Ectodermal cell (in vitro differentiated cells): ENCODE results near the gene MOB3B.

Experiments
- H3K27ac ChIP-seq: 2 replicates; pipeline ENCODE4 v1.7.0; 2013; ENCODE audit warnings: mild to moderate bottlenecking, low read depth, low read length; ENCODE audit not compliant: insufficient read depth, poor library complexity, severe bottlenecking
- H3K27me3 ChIP-seq: 2 replicates; pipeline ENCODE4 v1.7.0; 2013; ENCODE audit warnings: mild to moderate bottlenecking, low read length; ENCODE audit not compliant: insufficient read depth, control insufficient read depth, poor library complexity, severe bottlenecking
- H3K36me3 ChIP-seq: one replicate; pipeline ENCODE4 v1.7.0; 2013; ENCODE audit warnings: low read length; ENCODE audit not compliant: control insufficient read depth, insufficient read depth
- H3K4me1 ChIP-seq: one replicate; pipeline ENCODE4 v1.7.0; 2013; ENCODE audit warnings: low read length; ENCODE audit not compliant: control insufficient read depth, insufficient read depth
- H3K4me3 ChIP-seq: 2 replicates; pipeline ENCODE4 v1.7.0; 2013; ENCODE audit warnings: low read depth, low read length, control low read depth; ENCODE audit not compliant: insufficient read depth
- H3K9me3 ChIP-seq: 2 replicates; pipeline ENCODE4 v1.7.0; 2013; ENCODE audit warnings: mild to moderate bottlenecking, low read length, moderate library complexity; ENCODE audit not compliant: control insufficient read depth
- WGBS, 2 experiments: methylation state at CpG; one replicate each; pipeline ENCODE4 v1.1.7; 2013; ENCODE audit warnings: missing lambda C conversion rate in 2 of 2; 5-methylcytosine and 5-hydroxymethylcytosine counted together

The MOB3B gene

DNA sequence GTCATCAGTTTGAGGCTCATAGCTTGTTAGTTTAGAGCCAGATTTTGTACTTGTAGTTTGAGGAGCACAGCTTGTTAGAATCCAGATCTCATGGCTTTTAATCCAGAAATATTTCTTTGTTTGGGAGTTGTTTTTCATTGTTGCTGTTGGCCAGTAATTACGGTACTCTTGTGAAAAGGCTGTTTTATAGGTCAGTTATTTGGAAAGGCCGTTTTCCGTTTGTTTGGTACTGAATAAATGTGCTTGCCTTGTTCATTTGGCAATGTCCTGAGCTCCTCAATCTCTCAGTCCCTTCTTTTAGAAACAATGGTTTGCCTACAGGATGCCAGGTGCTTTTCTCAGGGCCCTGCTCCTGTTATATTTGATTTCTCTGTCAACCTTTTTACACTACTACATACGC is 4.5 kb upstream of the MOB3B start:
- WGBS, 2 experiments = 93 to 95% methylated on average over 4 of the region's 4 CpGs
- Histone ChIP-seq H3K36me3 (no peaks in the 10 kb centered on the region), H3K4me3 (no peak overlapping the region), H3K9me3 (no peaks in the 10 kb centered on the region), H3K4me1 (peaks cover 12% of the 10 kb centered on the region), H3K27me3 (no peaks in the 10 kb centered on the region), H3K27ac (no peak overlapping the region)

- Histone ChIP-seq H3K4me3 (no peak overlapping the region), H3K27ac (no peak overlapping the region), H3K9me3 (no peaks in the 10 kb centered on the region), H3K4me1 (peaks cover 11% of the 10 kb centered on the region), H3K27me3 (no peaks in the 10 kb centered on the region), H3K36me3 (no peaks in the 10 kb centered on the region)
- WGBS, 2 experiments = 83 to 94% methylated on average over 1 of the region's 1 CpG
Observed at GRCh38 chr9:27533311-27533710, 3.7 kb upstream of the MOB3B start.

DNA sequence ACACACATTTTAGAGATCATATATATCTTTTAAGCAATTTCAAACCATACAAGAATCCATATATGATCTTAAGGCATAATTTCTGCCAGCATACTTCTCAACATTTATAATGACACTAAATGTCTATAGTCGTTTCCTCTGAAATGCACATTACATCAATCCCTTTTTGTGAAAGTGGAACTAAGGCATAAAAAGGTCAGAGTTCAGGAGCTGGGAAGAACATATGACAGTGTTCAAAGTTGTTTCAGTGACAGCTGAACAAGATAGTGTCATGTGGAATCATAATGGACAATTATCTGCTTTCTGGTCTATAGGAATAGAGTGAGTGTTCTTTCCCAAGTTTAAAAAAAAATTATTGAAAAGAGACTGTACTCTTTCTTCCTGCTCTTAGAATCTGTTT is 2.4 kb upstream of the MOB3B start:
- 88 to 100% methylated on average over 1 of the region's 1 CpG for WGBS, 2 experiments
- Histone ChIP-seq H3K9me3 (no peaks in the 10 kb centered on the region), H3K4me1 (peaks cover 4% of the 10 kb centered on the region), H3K36me3 (no peaks in the 10 kb centered on the region), H3K27me3 (no peaks in the 10 kb centered on the region), H3K4me3 (no peak overlapping the region), H3K27ac (no peak overlapping the region)

GRCh38 chr9:27530915-27531755 is 1.5 kb upstream of the MOB3B start:
- Histone ChIP-seq H3K9me3 (no peaks in the 10 kb centered on the region), H3K36me3 (no peaks in the 10 kb centered on the region), H3K27ac (no peak overlapping the region), H3K27me3 (no peaks in the 10 kb centered on the region), H3K4me3 (no peak overlapping the region), H3K4me1 (peaks cover 2% of the 10 kb centered on the region)
- 70 to 82% methylated on average over 3 to 4 of the region's 4 CpGs for WGBS, 2 experiments

DNA sequence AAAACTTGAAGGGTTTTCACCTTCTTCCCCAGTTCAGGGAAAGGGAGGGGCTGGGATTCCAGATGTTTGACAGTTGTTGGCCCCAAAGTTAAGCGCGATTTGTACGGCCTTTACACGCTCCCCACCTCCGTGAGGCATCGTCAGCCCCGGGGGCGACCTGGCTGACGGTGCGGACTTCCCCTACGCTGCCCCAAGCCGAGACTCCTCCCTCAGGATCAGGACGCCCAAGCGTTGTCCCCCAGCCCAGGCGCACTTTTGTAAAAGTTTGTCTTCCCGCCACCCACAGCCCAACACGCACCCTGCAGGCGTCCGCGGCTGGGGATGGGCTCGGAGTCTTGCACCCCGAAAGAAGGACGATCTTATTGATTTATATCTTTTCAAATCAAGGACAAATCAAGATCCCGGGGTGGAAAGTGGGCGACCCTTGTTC is 713 bp downstream of the MOB3B start:
- Histone ChIP-seq H3K4me3 (peak overlapping the region; percentile 65), H3K36me3 (no peaks in the 10 kb centered on the region), H3K27ac (peak overlapping the region; percentile 87), H3K4me1 (no peaks in the 10 kb centered on the region), H3K27me3 (no peaks in the 10 kb centered on the region), H3K9me3 (no peaks in the 10 kb centered on the region)
- WGBS, 2 experiments = 0% methylated on average over 25 of the region's 25 CpGs

DNA sequence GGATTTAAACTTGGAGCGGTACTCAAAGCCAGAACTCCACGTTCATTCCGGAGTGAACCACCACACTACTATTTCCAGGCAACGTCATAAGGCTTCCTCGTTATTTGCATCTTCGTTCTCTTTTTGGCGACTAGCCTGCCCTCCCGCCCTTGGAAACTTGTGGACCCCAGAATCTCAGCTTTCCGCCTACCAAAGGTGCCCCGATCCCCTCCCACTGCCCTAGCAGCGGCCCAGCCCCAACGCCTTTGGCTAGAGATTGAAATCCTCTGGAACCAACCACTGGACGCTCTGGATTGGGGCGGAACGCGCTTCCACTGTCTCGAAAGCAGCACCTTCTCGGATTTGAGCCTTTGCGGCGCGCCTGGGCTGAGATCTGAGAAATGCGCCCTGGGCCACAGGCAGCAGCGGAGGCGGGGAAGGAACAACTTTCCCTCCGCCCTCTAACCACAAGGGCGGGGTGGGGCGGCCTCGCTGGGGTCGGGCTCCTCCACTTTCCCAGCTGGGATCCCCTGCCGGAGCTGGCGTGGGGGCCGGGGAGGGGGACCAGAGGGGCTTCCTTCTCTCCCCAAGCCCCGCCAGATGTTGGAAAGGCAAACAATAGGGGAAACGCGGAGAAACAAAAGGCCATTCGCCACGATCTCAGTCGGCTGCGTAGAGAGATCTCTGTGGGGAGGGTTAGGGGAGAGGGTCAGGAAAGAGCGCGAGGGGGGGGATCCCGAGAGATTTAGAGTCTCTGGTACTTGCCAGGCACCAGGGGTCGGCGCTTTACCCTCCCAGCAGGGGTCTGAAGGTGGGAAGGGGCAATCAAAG is 1.3 kb downstream of the MOB3B start:
- no peaks in the 10 kb centered on the region for H3K36me3 ChIP-seq
- H3K27ac ChIP-seq = peak overlapping the region; percentile 87
- H3K27me3 ChIP-seq = no peaks in the 10 kb centered on the region
- H3K4me1 ChIP-seq = no peaks in the 10 kb centered on the region
- peak overlapping the region; percentile 65 for H3K4me3 ChIP-seq
- WGBS, 2 experiments = 0 to 1% methylated on average over 44 of the region's 44 CpGs
- H3K9me3 ChIP-seq = no peaks in the 10 kb centered on the region

- WGBS, 2 experiments = 25 to 26% methylated on average over 8 of the region's 8 CpGs
- Histone ChIP-seq H3K9me3 (no peaks in the 10 kb centered on the region), H3K27ac (peak overlapping the region; percentile 87), H3K36me3 (no peaks in the 10 kb centered on the region), H3K4me1 (no peaks in the 10 kb centered on the region), H3K4me3 (peak overlapping the region; percentile 65), H3K27me3 (no peaks in the 10 kb centered on the region)
Observed at GRCh38 chr9:27527702-27528075, 1.9 kb downstream of the MOB3B start.

GRCh38 chr9:27524236-27524635 is 5.4 kb downstream of the MOB3B start, which contains the start of gene IFNK:
IFNK (plus strand) TSS chr9:27524290; CDS start chr9:27524337, 47 bp downstream.
- Histone ChIP-seq H3K36me3 (no peaks in the 10 kb centered on the region), H3K4me3 (no peak within 1 kb of the TSS), H3K9me3 (no peaks in the 10 kb centered on the region), H3K27me3 (no peaks in the 10 kb centered on the region), H3K27ac (no peak within 1 kb of the TSS), H3K4me1 (no peaks in the 10 kb centered on the region)
- WGBS, 2 experiments = 91 to 97% methylated on average over 2 of the region's 2 CpGs

GRCh38 chr9:27523141-27523540 is 6.5 kb downstream of the MOB3B start:
- H3K4me3 ChIP-seq = no peak overlapping the region
- no peaks in the 10 kb centered on the region for H3K4me1 ChIP-seq
- H3K27me3 ChIP-seq = no peaks in the 10 kb centered on the region
- no peak overlapping the region for H3K27ac ChIP-seq
- no peaks in the 10 kb centered on the region for H3K9me3 ChIP-seq
- H3K36me3 ChIP-seq = no peaks in the 10 kb centered on the region

DNA sequence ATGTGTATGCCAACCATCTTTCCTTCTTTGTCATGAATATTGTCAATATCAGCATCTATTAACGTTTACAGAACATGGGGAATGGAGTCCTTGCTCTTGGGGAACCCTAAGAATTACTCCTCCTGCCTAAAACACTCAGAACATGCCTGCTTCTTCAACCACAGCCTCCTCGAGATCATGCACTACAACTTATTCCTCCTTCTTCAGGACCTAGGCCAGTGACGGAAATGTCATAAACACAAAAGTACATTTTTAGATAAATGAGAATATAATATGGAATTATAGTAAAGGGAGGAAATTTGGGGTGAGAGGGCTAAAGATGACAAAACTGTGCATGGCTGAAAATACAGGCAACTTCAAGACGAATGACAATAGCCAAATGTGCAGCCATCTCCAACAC is 8.6 kb downstream of the MOB3B start:
- no peak overlapping the region for H3K4me3 ChIP-seq
- 86 to 94% methylated on average over 3 of the region's 4 CpGs for WGBS, 2 experiments
- H3K27ac ChIP-seq = no peak overlapping the region
- no peaks in the 10 kb centered on the region for H3K4me1 ChIP-seq
- no peaks in the 10 kb centered on the region for H3K9me3 ChIP-seq
- H3K27me3 ChIP-seq = no peaks in the 10 kb centered on the region
- H3K36me3 ChIP-seq = no peaks in the 10 kb centered on the region
